Myocyte (in vitro differentiated cells): ENCODE measurements around the gene ABHD4. TPM values are rescaled to one million over a fixed set of nuclear protein-coding genes. Genes with fewer than 3 reads are reported as not detected.
"Not testable (repeated sequence)": the region's sequence is repeated elsewhere in the genome, so short reads cannot be mapped to it uniquely, and the experiment has no call there.

ENCODE experiments used
- DNase-seq: peaks from one replicate; pipeline ENCODE4 v3.0.0-alpha.2; 2012; ENCODE audit warnings: low read depth
- total RNA-seq: library from RNA; depleted of rRNA; stranded (reverse); fragments of >200 nt; gene quantifications from 2 replicates; pipeline ENCODE4 v1.2.3, GENCODE V29; 2014

ABHD4 gene
- total RNA-seq, 1 donor from 2014 or later = 33.2 TPM

- no peak for DNase-seq
These were observed 36.8 kb upstream of the ABHD4 start for GRCh38 chr14:22561366-22561660.

- no peak for DNase-seq
These were observed 36.2 kb upstream of the ABHD4 start for GRCh38 chr14:22561661-22562579.

GRCh38 chr14:22563987-22564386, 34.1 kb upstream of the ABHD4 start:
- DNase-seq = peak; percentile 21

GRCh38 chr14:22564463-22564862, 33.6 kb upstream of the ABHD4 start:
- no peak for DNase-seq

GRCh38 chr14:22565391-22565945, 32.6 kb upstream of the ABHD4 start:
- no peak for DNase-seq

- not testable (repeated sequence) for DNase-seq
These were observed 31.8 kb upstream of the ABHD4 start for GRCh38 chr14:22566266-22566665.

- no peak for DNase-seq
These were observed 31.3 kb upstream of the ABHD4 start for GRCh38 chr14:22566845-22567244.

- peak; percentile 24 for DNase-seq
These were observed 30.7 kb upstream of the ABHD4 start for GRCh38 chr14:22567437-22567836.

GRCh38 chr14:22569106-22569736, 28.9 kb upstream of the ABHD4 start:
- DNase-seq = no peak

GRCh38 chr14:22569737-22570131, 28.4 kb upstream of the ABHD4 start:
- DNase-seq = no peak

- peak; percentile 84 for DNase-seq
These were observed 27.8 kb upstream of the ABHD4 start for GRCh38 chr14:22570132-22570949.

- no peak for DNase-seq
These were observed 25.5 kb upstream of the ABHD4 start for GRCh38 chr14:22572562-22573058.

- DNase-seq = no peak
These were observed 24.3 kb upstream of the ABHD4 start for GRCh38 chr14:22573804-22574203.

GRCh38 chr14:22577334-22577908, 20.7 kb upstream of the ABHD4 start:
- no peak for DNase-seq

- DNase-seq = no peak
These were observed 18.9 kb upstream of the ABHD4 start for GRCh38 chr14:22579236-22579635.

- no peak for DNase-seq
These were observed 18.2 kb upstream of the ABHD4 start for GRCh38 chr14:22579881-22580280.

GRCh38 chr14:22580625-22581024, 17.5 kb upstream of the ABHD4 start:
- no peak for DNase-seq

- DNase-seq = no peak
These were observed 14.1 kb upstream of the ABHD4 start for GRCh38 chr14:22583994-22584393.

GRCh38 chr14:22587247-22587646, 10.9 kb upstream of the ABHD4 start:
- no peak for DNase-seq

- DNase-seq = not testable (repeated sequence)
These were observed 10.2 kb upstream of the ABHD4 start for GRCh38 chr14:22587677-22588422.
